Measurements from ENCODE around the gene ZNF331. TPM values are rescaled to one million over a fixed set of nuclear protein-coding genes. Genes with fewer than 3 reads are reported as not detected.

Gene ZNF331
- total and polyA plus RNA-seq, 8 donors, result 2.9 to 67.2 (median 12.6) TPM

DNA sequence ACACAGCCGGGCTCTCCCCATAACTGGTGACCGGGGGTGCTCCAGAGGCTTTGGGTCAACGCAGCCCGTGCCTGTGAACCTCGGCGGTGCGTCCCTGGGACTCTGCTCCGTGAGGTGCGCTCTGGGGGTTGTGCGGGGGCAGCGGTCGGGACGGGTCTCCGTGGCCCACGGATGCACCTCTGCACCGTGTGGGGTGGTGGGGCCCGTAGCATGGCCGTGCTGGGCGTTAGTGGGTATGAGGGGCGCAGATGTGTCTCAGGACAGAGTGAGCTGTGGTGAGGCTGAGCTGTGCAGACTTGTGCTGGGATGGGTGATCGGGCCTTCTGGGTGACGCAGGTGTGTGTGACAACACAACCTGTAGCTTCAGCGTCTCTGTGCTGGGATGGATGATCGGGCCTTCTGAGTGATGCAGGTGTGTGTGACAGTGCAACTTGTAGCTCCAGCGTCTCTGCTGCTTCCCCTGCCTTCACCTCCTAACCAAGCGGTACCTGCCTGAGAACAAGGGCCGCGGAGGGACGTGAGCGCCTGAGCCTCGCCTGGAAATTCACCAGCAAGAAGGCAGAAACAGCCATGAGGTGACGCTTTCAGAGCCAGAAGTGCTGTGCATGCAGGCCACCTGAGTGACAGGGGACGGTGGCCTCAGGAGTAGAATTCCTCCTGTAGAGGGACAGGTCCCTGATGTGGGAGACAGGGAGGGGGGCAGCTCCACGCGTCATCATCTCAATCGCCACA is 599 bp downstream of the ZNF331 start:
- no peak for TF ChIP-seq EP300 (IDR thresholded peaks at IDR 0.05)
- no peak for TF ChIP-seq POLR2A (IDR thresholded peaks at IDR 0.05)
- TF ChIP-seq POLR2AphosphoS5 (IDR thresholded peaks at IDR 0.05), result no peak
- TF ChIP-seq, protein P1, sequence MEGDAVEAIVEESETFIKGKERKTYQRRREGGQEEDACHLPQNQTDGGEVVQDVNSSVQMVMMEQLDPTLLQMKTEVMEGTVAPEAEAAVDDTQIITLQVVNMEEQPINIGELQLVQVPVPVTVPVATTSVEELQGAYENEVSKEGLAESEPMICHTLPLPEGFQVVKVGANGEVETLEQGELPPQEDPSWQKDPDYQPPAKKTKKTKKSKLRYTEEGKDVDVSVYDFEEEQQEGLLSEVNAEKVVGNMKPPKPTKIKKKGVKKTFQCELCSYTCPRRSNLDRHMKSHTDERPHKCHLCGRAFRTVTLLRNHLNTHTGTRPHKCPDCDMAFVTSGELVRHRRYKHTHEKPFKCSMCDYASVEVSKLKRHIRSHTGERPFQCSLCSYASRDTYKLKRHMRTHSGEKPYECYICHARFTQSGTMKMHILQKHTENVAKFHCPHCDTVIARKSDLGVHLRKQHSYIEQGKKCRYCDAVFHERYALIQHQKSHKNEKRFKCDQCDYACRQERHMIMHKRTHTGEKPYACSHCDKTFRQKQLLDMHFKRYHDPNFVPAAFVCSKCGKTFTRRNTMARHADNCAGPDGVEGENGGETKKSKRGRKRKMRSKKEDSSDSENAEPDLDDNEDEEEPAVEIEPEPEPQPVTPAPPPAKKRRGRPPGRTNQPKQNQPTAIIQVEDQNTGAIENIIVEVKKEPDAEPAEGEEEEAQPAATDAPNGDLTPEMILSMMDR (IDR thresholded peaks at IDR 0.05), result no peak
- DNase-seq, result peak in 1 of 2 donors; percentile 41
- intact Hi-C loops (cut with DNase I; ENCODE audit: low total_unique reads), result no loop called here
- H3K4me1 ChIP-seq, result peaks cover 0 to 14% (median 2%) of the 10 kb centered on the region in 4 donors
- no peaks in the 10 kb centered on the region for H3K9me3 ChIP-seq
- H3K27me3 ChIP-seq, result no peaks in the 10 kb centered on the region
- 50 to 54% (median 52%) methylated on average over 25 to 36 of the region's 36 CpGs for WGBS, 5 donors
- peak overlapping the region; percentile 77 to 91 (median 85) for H3K27ac ChIP-seq
- peaks cover 3 to 17% (median 11%) of the 10 kb centered on the region in 4 donors for H3K36me3 ChIP-seq
- H3K4me3 ChIP-seq, result peak overlapping the region; percentile 60 to 73 (median 61)

DNA sequence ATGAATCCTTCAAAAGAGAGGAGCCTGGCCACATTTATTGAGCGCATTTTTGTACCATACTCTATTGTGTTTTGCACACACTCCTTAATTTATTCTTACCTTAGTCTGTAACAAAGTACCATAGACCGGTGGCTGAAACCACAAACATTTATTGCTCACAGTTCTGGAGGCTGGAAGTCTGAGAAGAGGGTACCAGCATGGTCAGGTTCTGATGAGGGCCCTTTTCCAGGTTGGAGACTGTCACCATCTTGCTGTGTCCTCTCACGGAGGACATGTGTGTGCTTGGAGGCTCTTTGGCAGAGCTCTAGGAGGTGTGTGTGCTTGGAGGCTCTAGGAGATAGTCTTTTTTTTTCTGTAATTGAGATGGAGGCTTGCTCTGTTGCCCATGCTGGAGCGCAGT is 2.1 kb downstream of the ZNF331 start:
- Histone ChIP-seq H3K9me3 (no peaks in the 10 kb centered on the region), H3K36me3 (peaks cover 3 to 18% (median 15%) of the 10 kb centered on the region in 4 donors), H3K4me3 (no peak overlapping the region), H3K4me1 (peaks cover 0 to 14% (median 2%) of the 10 kb centered on the region in 4 donors), H3K27me3 (no peaks in the 10 kb centered on the region), H3K27ac (peak overlapping the region in 1 of 5 donors; percentile 91)
- DNase-seq, result no peak
- WGBS, 5 donors, result 69 to 96% (median 81%) methylated on average over 4 of the region's 4 CpGs
- TF ChIP-seq EP300 (IDR thresholded peaks at IDR 0.05), result no peak
- TF ChIP-seq POLR2AphosphoS5 (IDR thresholded peaks at IDR 0.05), result no peak
- TF ChIP-seq, protein P1 (IDR thresholded peaks at IDR 0.05), result no peak
- no peak for TF ChIP-seq POLR2A (IDR thresholded peaks at IDR 0.05)
- intact Hi-C loops (cut with DNase I; ENCODE audit: low total_unique reads), result no loop called here

DNA sequence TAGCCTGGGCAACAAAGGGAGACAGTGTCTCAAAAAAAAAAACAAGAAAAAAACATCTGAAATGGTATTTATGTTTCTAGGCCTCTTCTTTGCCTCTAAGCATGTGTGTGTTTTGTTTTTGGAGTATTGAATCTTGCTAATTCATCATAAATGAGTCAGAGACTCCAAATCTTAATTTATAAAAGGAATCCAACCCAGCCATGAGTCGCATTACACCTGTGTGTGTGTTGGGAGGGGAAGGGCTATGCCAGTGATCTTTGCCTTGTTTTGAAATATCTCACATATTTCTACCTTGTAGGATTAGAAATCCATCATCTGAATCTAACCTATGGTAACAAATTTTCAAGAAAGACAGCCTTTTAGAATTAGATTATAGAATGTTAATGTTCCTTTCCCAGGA is 4.0 kb downstream of the ZNF331 start:
- Histone ChIP-seq H3K27ac (no peak overlapping the region), H3K36me3 (peaks cover 3 to 24% (median 17%) of the 10 kb centered on the region in 4 donors), H3K4me1 (peaks cover 0 to 20% (median 2%) of the 10 kb centered on the region in 4 donors), H3K9me3 (no peaks in the 10 kb centered on the region), H3K27me3 (no peaks in the 10 kb centered on the region), H3K4me3 (no peak overlapping the region)
- intact Hi-C loops (cut with DNase I; ENCODE audit: low total_unique reads), result no loop called here
- 80 to 100% (median 93%) methylated on average over 1 of the region's 1 CpG for WGBS, 5 donors
- TF ChIP-seq, protein P1 (IDR thresholded peaks at IDR 0.05), result no peak
- TF ChIP-seq POLR2AphosphoS5 (IDR thresholded peaks at IDR 0.05), result no peak
- DNase-seq, result no peak

DNA sequence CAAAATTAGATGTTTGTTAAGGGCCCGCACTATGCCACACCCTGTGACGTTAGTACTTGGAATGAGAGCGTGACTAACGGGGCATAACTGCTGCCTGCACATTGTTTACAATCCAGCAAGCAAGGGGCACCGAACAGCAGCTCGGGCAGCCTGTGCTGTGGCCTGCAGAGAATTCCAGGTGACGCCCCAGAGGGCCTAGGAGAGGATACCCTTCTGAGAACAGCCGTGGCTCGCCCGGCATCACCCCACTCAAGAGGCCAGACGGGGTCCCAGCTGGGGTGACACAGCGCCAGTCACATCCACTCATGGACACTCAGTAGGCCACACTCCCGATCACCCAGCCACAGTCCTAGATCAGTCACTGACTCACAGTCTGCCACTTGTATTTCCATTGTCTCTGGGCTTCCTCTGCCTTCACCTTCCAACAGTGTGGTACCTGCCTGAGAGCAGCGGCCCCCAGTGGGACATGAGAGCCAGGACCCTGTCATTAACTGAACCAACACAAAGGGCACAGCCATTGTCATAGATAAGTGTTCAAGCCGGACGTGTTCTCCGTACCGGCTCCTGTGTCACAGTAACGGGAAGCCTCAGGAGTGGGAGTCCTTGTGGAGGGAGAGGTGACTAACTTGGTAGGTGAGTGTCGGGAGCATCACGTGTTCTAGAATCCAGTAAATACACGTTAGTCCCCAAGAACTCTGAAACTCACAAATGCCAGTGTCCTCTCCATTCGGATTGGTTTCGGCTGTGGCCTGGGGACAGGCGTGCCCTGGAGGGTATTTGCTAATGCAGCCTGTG is 7.5 kb downstream of the ZNF331 start:
- H3K27me3 ChIP-seq, result no peaks in the 10 kb centered on the region
- H3K9me3 ChIP-seq, result no peaks in the 10 kb centered on the region
- peaks cover 0 to 8% (median 4%) of the 10 kb centered on the region in 4 donors for H3K4me1 ChIP-seq
- peak overlapping the region in 3 of 5 donors; percentile 14 to 69 (median 28) for H3K27ac ChIP-seq
- no peak overlapping the region for H3K4me3 ChIP-seq
- peak in 1 of 2 donors; percentile 85 for DNase-seq
- intact Hi-C loops (cut with DNase I; ENCODE audit: low total_unique reads), result no loop called here
- H3K36me3 ChIP-seq, result peaks cover 3 to 20% (median 15%) of the 10 kb centered on the region in 4 donors
- 60 to 77% (median 69%) methylated on average over 24 to 25 of the region's 25 CpGs for WGBS, 5 donors
- TF ChIP-seq EP300 (IDR thresholded peaks at IDR 0.05) (no peak), POLR2AphosphoS5 (IDR thresholded peaks at IDR 0.05) (peak in 1 of 3 donors; percentile 12)

Measured in stomach (tissue), 9 donors.